Body of pancreas (tissue), 4 donors: ENCODE data around the gene GPR61.

Source experiments
- CTCF ChIP-seq, 7 experiments: fragments of 450-650 bp in 4 of 7; fragments of 200-600 bp in 3 of 7; sonication (generic) in 3 of 7; IDR thresholded peaks; one replicate each; pipeline ENCODE4 v1.5.1; 2016 to 2019; ENCODE audit warnings: antibody characterized with exemption in 7 of 7
- POLR2A ChIP-seq, 3 donors: fragments of 450-650 bp; IDR thresholded peaks; one replicate each; pipeline ENCODE4 v1.6.1; 2016; ENCODE audit warnings: antibody characterized with exemption in 3 of 3, mild to moderate bottlenecking in 2 of 3

DNA sequence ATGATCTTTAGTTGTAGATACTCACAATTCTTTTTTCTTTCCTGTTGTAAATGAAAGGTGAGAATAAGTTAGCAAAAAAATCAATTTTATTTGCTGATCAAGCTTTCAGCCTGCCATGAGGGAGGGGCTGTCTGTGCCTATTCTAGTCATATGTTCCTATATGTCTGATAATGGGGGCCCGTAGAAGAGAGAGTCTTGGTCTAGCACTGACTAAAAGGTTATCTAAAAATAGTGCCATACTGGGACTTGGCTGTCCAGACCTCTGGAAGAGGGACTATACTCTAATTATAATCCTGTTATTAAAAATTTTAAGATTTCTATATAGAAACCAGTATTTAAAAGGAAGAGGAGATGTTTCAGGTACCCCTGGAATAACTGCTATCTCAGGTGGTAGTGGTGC, 27.3 kb downstream of the GPR61 start:
- no peak for TF ChIP-seq CTCF (IDR thresholded peaks at IDR 0.05)
- TF ChIP-seq POLR2A (IDR thresholded peaks at IDR 0.05) = no peak
